RWPE2 (cell line): ENCODE data around the gene SAMD10.
A peak's percentile ranks its signal among the peaks of the same experiment; 100 is the strongest.
"Not testable (repeated sequence)": the region's sequence is repeated elsewhere in the genome, so short reads cannot be mapped to it uniquely, and the experiment has no call there.

Source experiments
- ATAC-seq: fragments of 200-7000 bp; cut with Tn5 transposase; 3 replicates; pipeline ENCODE4 v1.9.1; 2021; ENCODE audit warnings: low read depth
- DNase-seq: peaks from one replicate; pipeline ENCODE4 v3.0.0-alpha.2; 2020; ENCODE audit warnings: low spot score
- H3K27ac ChIP-seq: fragments of 450-650 bp; 2 replicates; pipeline ENCODE4 v1.5.1; 2017; ENCODE audit warnings: mild to moderate bottlenecking; ENCODE audit not compliant: poor library complexity, severe bottlenecking
- H3K27me3 ChIP-seq: fragments of 250-450 bp; sonication (Bioruptor Pico); 2 replicates; pipeline ENCODE4 v1.5.1; 2021; ENCODE audit warnings: mild to moderate bottlenecking, moderate library complexity; ENCODE audit not compliant: insufficient read depth, poor library complexity, severe bottlenecking
- H3K36me3 ChIP-seq: fragments of 250-450 bp; sonication (Bioruptor Pico); 2 replicates; pipeline ENCODE4 v1.5.1; 2020; ENCODE audit warnings: low read depth, mild to moderate bottlenecking, moderate library complexity
- H3K4me1 ChIP-seq: fragments of 250-450 bp; sonication (Bioruptor Pico); 2 replicates; pipeline ENCODE4 v1.5.1; 2021; ENCODE audit warnings: mild to moderate bottlenecking, moderate library complexity; ENCODE audit not compliant: insufficient read depth, poor library complexity, severe bottlenecking
- H3K4me3 ChIP-seq: fragments of 250-450 bp; sonication (Bioruptor Pico); 2 replicates; pipeline ENCODE4 v1.5.1; 2021; ENCODE audit warnings: mild to moderate bottlenecking, moderate library complexity; ENCODE audit not compliant: severe bottlenecking
- H3K9me3 ChIP-seq: fragments of 250-450 bp; sonication (Bioruptor Pico); 2 replicates; pipeline ENCODE4 v1.5.1; 2021; ENCODE audit warnings: mild to moderate bottlenecking, moderate library complexity; ENCODE audit not compliant: severe bottlenecking
- TF ChIP-seq, protein P1 (sequence below): fragments of 450-650 bp; IDR thresholded peaks from one replicate; pipeline ENCODE4 v1.5.1; 2017; ENCODE audit warnings: mild to moderate bottlenecking, moderate library complexity; ENCODE audit not compliant: poor library complexity, severe bottlenecking

Gene SAMD10

DNA sequence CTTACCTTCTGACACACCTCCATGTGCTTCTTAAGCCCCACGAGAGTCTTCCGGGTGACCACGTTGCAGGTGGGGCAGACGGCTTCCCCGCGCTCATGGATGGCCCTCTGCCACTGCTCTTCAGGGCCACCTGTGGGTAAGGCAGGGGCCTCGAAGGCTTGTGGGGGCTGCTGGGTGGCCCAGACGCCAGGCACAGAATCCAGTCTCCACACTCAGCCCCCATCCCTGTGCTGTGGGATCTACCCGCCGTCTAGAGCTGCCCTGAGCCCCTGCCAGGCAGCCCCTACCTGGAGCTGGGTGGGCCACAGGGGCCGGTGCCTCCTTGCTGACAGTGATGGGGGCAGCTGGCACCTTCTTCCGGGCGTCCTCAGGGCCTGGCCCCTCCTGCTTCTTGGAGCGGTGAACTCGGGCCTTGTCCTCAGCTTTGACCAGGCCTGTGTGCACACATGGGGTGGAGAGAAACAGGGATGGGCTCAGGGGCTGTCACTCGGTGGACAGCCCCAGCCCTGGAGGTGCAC lies 15.6 kb downstream of the SAMD10 start:
- H3K27ac ChIP-seq = no peak overlapping the region
- H3K9me3 ChIP-seq = no peaks in the 10 kb centered on the region
- no peaks in the 10 kb centered on the region for H3K27me3 ChIP-seq
- H3K4me1 ChIP-seq = no peaks in the 10 kb centered on the region
- DNase-seq (peak; percentile 84), ATAC-seq (peak; percentile 1; the same call in 1 of the 3 replicates)
- TF ChIP-seq, protein P1, sequence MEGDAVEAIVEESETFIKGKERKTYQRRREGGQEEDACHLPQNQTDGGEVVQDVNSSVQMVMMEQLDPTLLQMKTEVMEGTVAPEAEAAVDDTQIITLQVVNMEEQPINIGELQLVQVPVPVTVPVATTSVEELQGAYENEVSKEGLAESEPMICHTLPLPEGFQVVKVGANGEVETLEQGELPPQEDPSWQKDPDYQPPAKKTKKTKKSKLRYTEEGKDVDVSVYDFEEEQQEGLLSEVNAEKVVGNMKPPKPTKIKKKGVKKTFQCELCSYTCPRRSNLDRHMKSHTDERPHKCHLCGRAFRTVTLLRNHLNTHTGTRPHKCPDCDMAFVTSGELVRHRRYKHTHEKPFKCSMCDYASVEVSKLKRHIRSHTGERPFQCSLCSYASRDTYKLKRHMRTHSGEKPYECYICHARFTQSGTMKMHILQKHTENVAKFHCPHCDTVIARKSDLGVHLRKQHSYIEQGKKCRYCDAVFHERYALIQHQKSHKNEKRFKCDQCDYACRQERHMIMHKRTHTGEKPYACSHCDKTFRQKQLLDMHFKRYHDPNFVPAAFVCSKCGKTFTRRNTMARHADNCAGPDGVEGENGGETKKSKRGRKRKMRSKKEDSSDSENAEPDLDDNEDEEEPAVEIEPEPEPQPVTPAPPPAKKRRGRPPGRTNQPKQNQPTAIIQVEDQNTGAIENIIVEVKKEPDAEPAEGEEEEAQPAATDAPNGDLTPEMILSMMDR = no peak
- H3K36me3 ChIP-seq = peaks cover 59% of the 10 kb centered on the region
- no peak overlapping the region for H3K4me3 ChIP-seq

DNA sequence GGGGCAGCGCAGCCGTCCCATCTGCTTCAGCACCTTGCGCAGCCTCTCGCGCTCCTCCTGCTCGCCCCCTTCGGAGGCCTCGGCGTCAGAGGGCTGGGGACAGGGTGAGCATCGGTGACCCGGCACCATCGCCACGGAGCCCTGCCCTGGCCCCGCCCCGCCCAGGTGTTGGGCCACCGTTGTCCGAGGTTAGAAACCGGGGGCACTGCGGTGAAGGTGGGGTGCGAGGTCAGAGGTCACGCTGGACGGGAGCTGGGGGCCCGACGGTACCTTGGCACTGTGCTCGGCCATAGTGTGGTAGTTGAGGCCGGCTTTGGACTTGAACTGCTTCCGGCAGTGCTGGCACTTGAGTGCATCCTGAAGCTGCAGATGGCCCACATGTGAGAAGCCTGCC lies 16.1 kb downstream of the SAMD10 start:
- no peak overlapping the region for H3K27ac ChIP-seq
- H3K9me3 ChIP-seq = no peaks in the 10 kb centered on the region
- ATAC-seq (no peak; the same call in 2 of the 3 replicates), DNase-seq (peak; percentile 89)
- no peaks in the 10 kb centered on the region for H3K27me3 ChIP-seq
- no peaks in the 10 kb centered on the region for H3K4me1 ChIP-seq
- TF ChIP-seq, protein P1 = no peak
- no peak overlapping the region for H3K4me3 ChIP-seq
- peaks cover 59% of the 10 kb centered on the region for H3K36me3 ChIP-seq

DNA sequence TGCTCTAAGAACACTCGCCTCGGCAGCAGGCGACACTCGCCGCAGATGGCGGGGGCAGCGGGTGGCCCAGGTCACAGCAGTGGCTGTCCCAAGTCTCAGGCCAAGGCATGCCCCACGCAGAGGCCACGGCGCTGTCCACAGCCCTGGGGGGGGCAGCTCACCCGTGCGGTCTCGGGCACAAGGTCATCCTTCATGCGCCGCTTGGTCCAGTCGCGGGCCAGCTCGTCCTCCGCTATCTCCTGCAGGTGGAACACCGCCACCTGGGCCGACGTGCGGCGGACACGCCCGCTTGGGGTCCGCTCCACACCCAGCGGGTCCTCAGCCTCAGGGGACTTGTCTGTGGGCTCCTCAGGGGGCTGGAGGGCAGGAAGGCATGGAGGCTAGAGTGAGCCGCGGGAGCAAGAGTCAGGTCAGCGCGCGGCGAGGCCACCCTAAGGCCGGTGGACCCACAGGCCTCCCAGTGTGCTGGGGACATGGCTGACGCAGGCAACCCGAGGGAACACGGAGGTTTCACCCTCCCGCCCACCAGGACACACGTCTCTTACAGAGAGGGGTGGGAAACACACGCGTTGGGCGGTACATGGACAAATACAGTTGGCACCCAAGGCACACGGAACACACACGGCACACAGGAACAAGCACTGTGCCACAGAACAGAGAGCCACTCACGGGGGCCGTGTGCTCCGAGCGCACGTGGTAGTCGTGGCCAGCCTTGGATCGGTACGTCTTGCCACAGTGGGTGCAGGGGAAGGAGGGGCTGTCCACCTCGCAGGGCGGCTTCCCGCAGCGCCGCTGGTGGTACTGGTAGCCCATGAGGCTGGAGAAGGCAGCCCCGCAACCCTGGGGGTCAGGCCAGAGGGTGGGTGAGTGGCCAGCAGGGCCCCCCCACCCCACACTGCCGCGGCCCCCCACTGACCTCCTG lies 16.8 kb downstream of the SAMD10 start:
- Histone ChIP-seq H3K4me3 (no peak overlapping the region), H3K9me3 (no peaks in the 10 kb centered on the region), H3K27me3 (no peaks in the 10 kb centered on the region), H3K4me1 (peaks cover 5% of the 10 kb centered on the region), H3K36me3 (peaks cover 58% of the 10 kb centered on the region), H3K27ac (no peak overlapping the region)
- DNase-seq (peak; percentile 87), ATAC-seq (no peak)
- TF ChIP-seq, protein P1 = no peak

DNA sequence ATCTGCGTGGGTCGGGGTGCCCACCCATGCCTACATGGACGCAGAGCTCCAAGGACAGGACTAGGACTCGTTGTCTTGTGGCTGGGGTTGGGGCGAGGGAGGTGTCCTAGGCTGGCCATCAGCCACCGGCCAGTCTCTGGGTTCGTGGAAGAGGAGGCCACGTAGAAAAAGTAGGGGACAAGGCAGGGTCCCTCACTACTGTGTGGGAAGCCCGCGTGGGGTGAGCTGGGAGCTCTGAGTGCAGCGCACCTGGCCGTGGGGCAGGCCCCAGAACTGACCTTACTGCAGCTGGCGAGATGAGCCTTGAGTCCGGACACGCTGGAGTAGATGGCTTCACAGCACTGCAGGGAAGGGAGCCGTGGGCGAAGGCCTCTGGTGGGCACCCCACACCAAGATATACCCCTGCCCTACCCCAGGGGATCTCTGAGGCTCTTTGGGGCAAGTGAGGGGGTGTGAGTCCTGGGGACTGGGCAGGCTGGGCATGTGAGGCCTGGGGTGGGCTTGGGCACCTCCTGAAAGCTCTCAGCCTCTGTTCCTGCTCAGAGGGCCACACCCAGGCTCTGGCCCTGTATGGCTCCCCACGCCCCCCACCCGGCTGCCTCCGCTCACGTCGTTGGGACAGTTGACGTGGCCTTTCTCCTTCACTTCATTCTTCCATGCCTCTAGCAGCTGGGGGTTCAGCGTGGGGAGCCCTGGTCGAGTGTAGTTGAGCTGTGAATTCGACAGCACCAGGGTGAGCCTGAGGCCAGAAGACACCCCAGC lies 17.6 kb downstream of the SAMD10 start:
- Histone ChIP-seq H3K9me3 (no peaks in the 10 kb centered on the region), H3K27ac (no peak overlapping the region), H3K36me3 (peaks cover 49% of the 10 kb centered on the region), H3K27me3 (no peaks in the 10 kb centered on the region), H3K4me3 (no peak overlapping the region), H3K4me1 (peaks cover 9% of the 10 kb centered on the region)
- DNase-seq (peak; percentile 83), ATAC-seq (no peak)
- TF ChIP-seq, protein P1 = no peak

DNA sequence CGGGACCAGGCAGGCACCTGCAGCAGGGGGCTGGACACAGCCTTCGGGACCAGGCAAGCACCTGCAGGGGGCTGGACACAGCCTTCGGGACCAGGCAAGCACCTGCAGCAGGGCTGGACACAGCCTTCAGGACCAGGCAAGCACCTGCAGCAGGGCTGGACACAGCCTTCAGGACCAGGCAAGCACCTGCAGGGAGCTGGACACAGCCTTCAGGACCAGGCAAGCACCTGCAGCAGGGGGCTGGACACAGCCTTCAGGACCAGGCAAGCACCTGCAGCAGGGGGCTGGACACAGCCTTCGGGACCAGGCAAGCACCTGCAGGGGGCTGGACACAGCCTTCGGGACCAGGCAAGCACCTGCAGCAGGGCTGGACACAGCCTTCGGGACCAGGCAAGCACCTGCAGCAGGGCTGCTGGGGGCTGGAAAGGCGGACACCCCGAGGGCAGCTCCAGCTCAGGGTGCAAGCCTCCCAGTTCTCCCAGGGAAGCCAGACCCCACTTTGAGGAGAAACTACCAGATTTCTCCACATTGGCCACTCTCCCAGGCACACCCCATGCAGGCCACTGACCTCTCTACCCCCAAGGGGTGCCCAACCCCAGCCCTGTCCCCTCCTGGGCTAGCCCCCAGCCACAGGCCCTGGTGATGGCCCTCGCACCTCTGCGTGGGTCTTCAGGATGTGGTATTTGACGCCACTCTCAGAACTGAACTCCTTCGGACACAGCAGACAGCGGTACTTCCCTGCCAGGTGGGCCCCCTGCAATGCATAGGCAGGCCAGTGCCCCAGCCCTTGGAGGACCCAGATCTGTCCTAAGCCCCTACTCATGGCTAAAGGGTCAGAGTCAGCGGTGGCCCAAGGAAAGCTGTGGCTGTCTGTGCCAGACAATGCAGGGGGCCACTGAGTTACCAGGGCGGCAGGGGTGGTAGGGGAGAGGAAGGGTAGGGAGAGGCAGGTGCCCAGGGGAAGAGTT lies 18.5 kb downstream of the SAMD10 start:
- DNase-seq, H3K27ac ChIP-seq, ATAC-seq, H3K9me3 ChIP-seq, H3K4me1 ChIP-seq, H3K27me3 ChIP-seq, H3K4me3 ChIP-seq: not testable (repeated sequence)
- peaks cover 40% of the 10 kb centered on the region for H3K36me3 ChIP-seq
